Hematopoietic multipotent progenitor cell treated with erythropoietin and hydrocortisone succinate and interleukin-3 and kit ligand, for 4 days (in vitro differentiated cells): ENCODE data around the gene MAML1.
"Not testable (repeated sequence)": the region's sequence is repeated elsewhere in the genome, so short reads cannot be mapped to it uniquely, and the experiment has no call there.

Experiments used
- DNase-seq: peaks from one replicate; pipeline ENCODE4 v3.0.0-alpha.2; 2015

The MAML1 gene

GRCh38 chr5:179734536-179735164, 2.0 kb downstream of the MAML1 start:
- peak; percentile 25 for DNase-seq

GRCh38 chr5:179738742-179739141, 6.1 kb downstream of the MAML1 start:
- DNase-seq, result no peak

DNA sequence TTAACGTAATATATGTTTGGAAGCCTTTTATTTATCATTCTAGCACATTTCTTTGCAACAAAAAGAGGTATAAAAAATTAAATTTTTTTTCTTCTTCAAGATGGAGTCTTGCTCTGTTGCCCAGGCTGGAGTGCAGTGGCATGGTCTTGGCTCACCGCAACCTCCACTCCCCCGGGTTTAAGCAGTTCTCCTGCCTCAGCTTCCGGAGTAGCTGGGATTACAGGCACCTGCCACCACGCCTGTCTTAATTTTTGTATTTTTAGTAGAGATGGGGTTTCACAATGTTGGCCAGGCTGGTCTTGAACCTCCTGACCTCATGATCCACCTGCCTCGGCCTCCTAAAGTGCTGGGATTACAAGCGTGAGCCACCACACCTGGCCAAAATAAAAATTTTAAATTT, 11.5 kb downstream of the MAML1 start:
- not testable (repeated sequence) for DNase-seq

GRCh38 chr5:179746872-179747271, 14.2 kb downstream of the MAML1 start:
- no peak for DNase-seq

- DNase-seq, result no peak
These were observed 15.2 kb downstream of the MAML1 start for GRCh38 chr5:179747811-179748210.

- no peak for DNase-seq
These were observed 17.4 kb downstream of the MAML1 start for GRCh38 chr5:179749857-179750508.

- DNase-seq, result no peak
These were observed 21.3 kb downstream of the MAML1 start for GRCh38 chr5:179753971-179754370.

DNA sequence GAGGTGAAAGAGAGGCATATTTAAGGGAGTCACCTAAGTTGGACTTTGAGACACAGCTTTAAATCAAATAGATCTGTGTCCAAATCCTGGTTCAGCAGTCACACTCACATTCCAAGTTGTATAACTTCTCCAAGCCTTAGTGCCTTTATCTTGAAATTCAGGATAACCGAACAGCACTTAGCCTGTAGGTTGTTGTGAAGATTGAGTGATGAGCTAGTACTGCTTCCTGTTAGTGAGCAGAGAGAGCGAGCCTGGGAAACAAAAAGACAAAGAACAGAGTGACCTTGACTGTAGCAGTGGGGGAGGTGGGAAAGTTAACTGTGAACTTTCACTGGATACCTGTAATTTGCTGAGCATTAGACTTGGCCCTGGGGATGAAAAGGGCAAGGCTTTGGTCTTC, 22.4 kb downstream of the MAML1 start:
- no peak for DNase-seq

- DNase-seq, result no peak
These were observed 26.3 kb downstream of the MAML1 start for GRCh38 chr5:179758955-179759354.

GRCh38 chr5:179759581-179760551, 27.2 kb downstream of the MAML1 start:
- no peak for DNase-seq

DNA sequence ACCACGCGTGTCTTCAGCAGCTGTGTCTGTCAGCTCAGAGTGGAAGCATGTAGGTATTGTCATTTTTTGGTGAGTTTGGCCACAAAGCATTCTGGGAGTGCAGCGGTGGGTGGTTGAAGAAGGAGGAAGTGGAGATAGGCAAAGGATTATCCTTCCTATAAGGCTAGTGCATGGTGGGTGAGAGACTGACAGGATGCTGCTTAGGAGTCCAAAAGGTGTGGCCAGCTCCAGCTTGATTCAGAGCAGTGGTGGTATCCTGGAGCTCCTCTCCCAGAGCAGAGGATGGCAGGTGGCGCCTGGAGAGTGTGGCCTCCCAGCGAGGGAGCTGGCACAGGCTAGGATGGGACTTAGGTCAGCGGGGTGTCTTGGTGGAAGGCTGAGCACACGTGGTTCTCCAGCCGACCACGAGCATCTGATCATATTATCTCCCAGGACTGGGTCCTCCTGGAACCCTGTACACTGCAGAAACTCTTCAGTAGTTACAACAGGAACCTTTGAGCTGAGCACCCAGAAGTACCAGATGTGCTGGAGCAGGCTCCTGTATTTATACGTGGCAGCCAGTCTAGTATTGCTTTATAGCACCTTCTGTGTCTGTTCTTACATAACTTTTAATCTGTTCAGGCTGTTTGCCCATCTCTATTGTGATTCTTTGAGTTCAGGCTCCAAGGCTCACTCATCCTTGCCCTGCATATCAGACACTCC, 29.6 kb downstream of the MAML1 start:
- peak; percentile 79 for DNase-seq

DNA sequence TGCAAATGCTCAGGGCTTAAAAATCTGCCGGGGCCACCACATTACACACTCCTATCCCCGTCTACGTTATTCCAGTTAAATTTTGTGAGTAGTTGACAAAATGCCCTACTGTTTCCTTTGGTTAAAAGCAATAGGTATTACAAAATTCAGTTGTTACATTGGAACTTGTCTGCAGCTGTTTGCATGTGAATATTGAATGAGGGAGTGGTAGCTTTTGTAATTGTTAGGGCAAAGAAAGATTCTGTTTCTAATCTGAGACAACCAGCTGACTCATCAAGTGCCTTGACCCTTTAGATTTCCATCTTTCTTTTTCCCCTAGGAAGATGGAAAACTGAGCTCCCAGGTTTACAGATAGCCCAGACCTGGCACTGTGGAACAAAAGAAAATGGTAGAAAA, 30.2 kb downstream of the MAML1 start:
- DNase-seq, result no peak

- peak; percentile 87 for DNase-seq
These were observed 30.8 kb downstream of the MAML1 start for GRCh38 chr5:179763215-179763945.

GRCh38 chr5:179764056-179764455, 31.4 kb downstream of the MAML1 start:
- no peak for DNase-seq

GRCh38 chr5:179765400-179765799, 32.8 kb downstream of the MAML1 start:
- DNase-seq, result peak; percentile 58

DNA sequence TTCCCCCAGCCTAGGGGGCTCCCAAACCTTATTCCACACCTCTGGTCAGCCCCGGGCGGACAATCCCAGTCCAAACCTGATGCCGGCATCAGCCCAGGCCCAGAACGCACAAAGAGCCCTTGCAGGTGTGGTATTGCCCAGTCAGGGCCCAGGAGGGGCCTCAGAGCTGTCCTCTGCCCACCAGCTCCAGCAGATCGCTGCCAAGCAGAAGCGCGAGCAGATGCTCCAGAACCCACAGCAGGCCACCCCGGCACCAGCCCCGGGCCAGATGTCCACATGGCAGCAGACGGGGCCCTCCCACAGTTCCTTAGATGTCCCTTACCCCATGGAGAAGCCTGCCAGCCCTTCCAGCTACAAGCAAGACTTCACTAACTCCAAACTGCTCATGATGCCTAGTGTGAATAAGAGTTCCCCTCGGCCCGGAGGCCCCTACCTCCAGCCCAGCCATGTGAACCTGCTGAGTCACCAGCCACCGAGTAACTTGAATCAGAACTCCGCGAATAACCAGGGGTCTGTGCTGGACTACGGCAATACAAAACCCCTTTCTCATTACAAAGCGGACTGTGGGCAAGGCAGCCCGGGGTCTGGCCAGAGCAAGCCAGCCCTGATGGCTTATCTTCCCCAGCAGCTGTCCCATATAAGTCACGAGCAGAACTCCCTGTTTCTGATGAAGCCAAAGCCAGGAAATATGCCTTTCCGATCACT, 33.6 kb downstream of the MAML1 start:
- DNase-seq, result peak; percentile 74

- DNase-seq, result peak; percentile 60
These were observed 34.3 kb downstream of the MAML1 start for GRCh38 chr5:179766726-179767455.

DNA sequence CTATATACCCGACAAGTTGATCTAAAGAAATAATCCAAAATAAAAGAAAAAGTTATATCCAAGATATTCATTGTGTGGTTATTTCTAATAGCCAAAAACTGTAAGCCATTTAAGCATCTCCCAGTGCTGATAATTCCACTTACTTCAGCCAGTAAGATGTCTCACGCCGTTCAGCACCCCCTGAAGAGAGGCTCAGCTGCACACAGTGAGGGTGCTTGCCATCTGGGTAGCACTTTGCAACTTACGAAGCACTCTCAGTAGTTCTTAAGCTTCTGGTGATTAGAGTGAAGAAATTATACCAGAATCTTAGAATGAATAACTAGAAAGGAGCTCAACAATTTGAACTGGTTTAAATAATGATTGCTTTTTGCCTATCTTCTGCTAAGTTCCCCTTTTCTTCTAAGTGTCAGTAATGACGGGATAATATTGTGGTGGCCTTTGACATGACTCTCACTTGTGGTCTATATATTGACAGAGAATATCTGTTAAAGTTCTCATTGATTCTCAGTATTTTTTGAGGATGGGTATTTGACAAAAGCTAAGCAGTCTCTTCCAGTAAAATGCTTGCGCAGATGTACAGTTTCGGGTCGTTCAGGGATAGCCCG, 35.0 kb downstream of the MAML1 start:
- peak; percentile 71 for DNase-seq

GRCh38 chr5:179768326-179769085, 35.9 kb downstream of the MAML1 start:
- peak; percentile 67 for DNase-seq

GRCh38 chr5:179769271-179769670, 36.6 kb downstream of the MAML1 start:
- DNase-seq, result no peak
